Measurements from ENCODE around the gene NPEPL1.
"Not testable (repeated sequence)": the region's sequence is repeated elsewhere in the genome, so short reads cannot be mapped to it uniquely, and the experiment has no call there.

Gene NPEPL1

DNA sequence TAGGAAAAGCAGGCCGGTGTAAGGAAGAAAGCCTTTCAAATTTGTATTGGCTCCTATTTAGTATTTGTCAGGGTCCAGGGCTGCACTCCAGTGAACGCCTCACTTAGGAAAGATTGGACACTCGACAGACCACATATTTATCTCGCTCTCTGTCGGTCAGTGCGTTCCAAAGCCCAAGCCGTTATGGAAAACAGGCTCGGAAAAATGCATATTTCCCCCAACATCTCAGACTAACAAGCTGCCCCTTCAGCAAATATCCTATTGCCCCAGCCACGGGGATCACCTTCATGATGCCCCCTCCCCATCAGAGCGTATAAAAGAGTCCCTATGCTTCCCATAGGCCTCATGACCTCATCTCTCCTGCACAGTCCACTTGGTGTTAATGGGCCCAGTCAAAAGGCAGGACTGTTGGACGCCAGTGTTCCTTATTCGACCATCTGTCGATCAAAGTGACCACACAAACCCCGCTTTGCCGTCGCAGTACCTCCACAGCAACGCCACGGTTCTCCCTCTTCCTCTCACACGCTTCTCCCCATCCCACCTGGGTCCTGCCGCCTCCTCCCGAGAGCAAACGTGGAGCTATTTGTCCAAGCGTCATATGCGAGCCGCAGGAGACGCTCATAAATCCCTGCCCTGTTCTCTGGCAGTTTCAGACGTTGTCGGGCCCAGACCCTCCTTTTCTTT is 63.3 kb downstream of the NPEPL1 start:
- no peak overlapping the region for H3K4me3 ChIP-seq (ENCODE audit: low read depth, low read length)

GRCh38 chr20:58756450-58756775 is 63.8 kb downstream of the NPEPL1 start:
- no peak overlapping the region for H3K4me3 ChIP-seq (ENCODE audit: low read depth, low read length)

- H3K4me3 ChIP-seq (ENCODE audit: low read depth, low read length) = not testable (repeated sequence)
Measured at GRCh38 chr20:58757647-58758046, 65.0 kb downstream of the NPEPL1 start.

DNA sequence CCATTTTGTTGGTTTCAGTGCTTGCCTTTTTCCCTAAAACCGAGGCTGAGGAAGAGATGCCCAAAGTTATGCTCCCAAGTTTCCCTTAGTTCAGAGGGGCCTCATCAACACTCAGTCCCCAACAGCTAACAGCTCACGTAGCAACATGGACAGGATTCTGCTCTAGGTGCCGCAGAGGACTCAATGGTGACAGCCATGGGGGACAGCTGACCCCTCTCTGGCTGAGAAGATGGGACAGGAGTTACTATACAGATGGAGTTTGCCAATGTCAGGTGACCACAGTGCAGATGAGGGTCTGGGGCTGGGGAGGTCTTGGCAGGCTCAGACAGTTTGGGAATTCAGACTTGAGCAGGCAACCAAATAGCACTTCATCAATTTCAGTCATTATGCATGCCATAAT is 67.3 kb downstream of the NPEPL1 start:
- no peak overlapping the region for H3K4me3 ChIP-seq (ENCODE audit: low read depth, low read length)

GRCh38 chr20:58760856-58761255 is 68.3 kb downstream of the NPEPL1 start:
- H3K4me3 ChIP-seq (ENCODE audit: low read depth, low read length) = no peak overlapping the region

DNA sequence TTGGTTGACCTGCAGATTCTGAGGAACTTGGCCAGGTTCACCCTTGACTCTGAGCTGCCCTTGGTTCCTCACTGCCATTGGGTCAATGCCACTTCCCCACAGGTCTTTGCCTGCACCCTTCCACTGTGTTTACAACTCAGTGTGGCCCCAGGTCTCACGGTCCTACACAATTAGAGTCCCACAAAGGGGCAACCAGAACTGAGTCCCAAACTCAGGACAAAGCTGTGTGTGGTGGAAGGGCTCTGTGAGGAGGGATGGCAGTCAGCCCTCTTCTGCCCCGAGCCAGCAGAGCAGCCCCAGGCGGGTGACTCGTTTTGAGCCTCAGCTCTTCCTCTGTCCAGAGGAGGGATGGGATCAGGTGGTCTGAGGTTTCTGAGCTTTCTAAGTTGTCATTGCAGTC is 69.5 kb downstream of the NPEPL1 start:
- no peak overlapping the region for H3K4me3 ChIP-seq (ENCODE audit: low read depth, low read length)

GRCh38 chr20:58763076-58763475 is 70.5 kb downstream of the NPEPL1 start:
- no peak overlapping the region for H3K4me3 ChIP-seq (ENCODE audit: low read depth, low read length)

Data from iPS-11a (cell line).